ENCODE measurements around the gene FREM2.

The FREM2 gene

GRCh38 chr13:38697197-38697596 is 10.3 kb downstream of the FREM2 start:
- Histone ChIP-seq H3K4me3 (no peak overlapping the region), H3K27ac (no peak overlapping the region)

GRCh38 chr13:38697628-38698333 is 10.9 kb downstream of the FREM2 start:
- no peak overlapping the region for H3K4me3 ChIP-seq
- no peak for TF ChIP-seq CTCF (IDR thresholded peaks at IDR 0.05)
- H3K27ac ChIP-seq = no peak overlapping the region
- DNase-seq (ENCODE audit: low spot score) = no peak

More at GRCh38 chr13:38697197-38697596, 10.3 kb downstream of the FREM2 start:
- no peak for DNase-seq (ENCODE audit: low spot score)
- no peak for TF ChIP-seq CTCF (IDR thresholded peaks at IDR 0.05)

GRCh38 chr13:38700051-38700450 is 13.2 kb downstream of the FREM2 start:
- no peak for DNase-seq (ENCODE audit: low spot score)
- no peak overlapping the region for H3K27ac ChIP-seq

GRCh38 chr13:38702669-38703068 is 15.8 kb downstream of the FREM2 start:
- Histone ChIP-seq H3K27ac (no peak overlapping the region), H3K4me3 (no peak overlapping the region)
- TF ChIP-seq CTCF (IDR thresholded peaks at IDR 0.05) = no peak
- DNase-seq (ENCODE audit: low spot score) = no peak

More at GRCh38 chr13:38700051-38700450, 13.2 kb downstream of the FREM2 start:
- TF ChIP-seq CTCF (IDR thresholded peaks at IDR 0.05) = no peak
- H3K4me3 ChIP-seq = no peak overlapping the region

- H3K27ac ChIP-seq = no peak overlapping the region
- H3K4me3 ChIP-seq = no peak overlapping the region
- TF ChIP-seq CTCF (IDR thresholded peaks at IDR 0.05) = no peak
- no peak for DNase-seq (ENCODE audit: low spot score)
Measured at GRCh38 chr13:38703255-38703654, 16.4 kb downstream of the FREM2 start.

- Histone ChIP-seq H3K4me3 (no peak overlapping the region), H3K27ac (no peak overlapping the region)
- TF ChIP-seq CTCF (IDR thresholded peaks at IDR 0.05) = no peak
- DNase-seq (ENCODE audit: low spot score) = no peak
Measured at GRCh38 chr13:38705365-38705764, 18.5 kb downstream of the FREM2 start.

DNA sequence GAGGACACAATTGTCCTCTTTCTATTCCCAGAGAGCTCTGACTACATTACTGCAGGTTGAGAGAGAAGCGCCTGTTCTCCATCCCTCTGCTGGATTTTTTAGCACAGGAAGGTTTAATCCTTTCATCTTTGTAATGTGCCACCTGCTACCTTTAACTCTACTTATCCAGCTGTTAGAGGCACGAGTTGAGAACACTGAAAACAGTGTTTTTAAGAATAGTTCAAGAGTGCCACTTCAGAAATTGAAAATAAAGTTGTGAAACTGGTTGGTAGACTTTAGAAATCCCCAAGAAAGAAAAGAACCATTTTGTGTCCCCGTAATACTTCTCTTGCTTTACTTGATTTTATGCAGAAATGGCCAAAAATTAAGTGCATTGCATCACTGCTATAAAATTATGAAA is 20.6 kb downstream of the FREM2 start:
- TF ChIP-seq CTCF (IDR thresholded peaks at IDR 0.05) = no peak
- no peak overlapping the region for H3K4me3 ChIP-seq
- no peak for DNase-seq (ENCODE audit: low spot score)
- H3K27ac ChIP-seq = no peak overlapping the region

All from coronary artery (tissue), 2 donors.